NCI-H69 (cell line): ENCODE results near the gene ATP6V0C.
A peak's percentile ranks its signal among the peaks of the same experiment; 100 is the strongest.
"Not testable (repeated sequence)": the region's sequence is repeated elsewhere in the genome, so short reads cannot be mapped to it uniquely, and the experiment has no call there.

ENCODE experiments used
- DNase-seq: peaks from one replicate; lab custom pipeline; 2025; lab: John Stamatoyannopoulos, UW

Gene ATP6V0C

DNA sequence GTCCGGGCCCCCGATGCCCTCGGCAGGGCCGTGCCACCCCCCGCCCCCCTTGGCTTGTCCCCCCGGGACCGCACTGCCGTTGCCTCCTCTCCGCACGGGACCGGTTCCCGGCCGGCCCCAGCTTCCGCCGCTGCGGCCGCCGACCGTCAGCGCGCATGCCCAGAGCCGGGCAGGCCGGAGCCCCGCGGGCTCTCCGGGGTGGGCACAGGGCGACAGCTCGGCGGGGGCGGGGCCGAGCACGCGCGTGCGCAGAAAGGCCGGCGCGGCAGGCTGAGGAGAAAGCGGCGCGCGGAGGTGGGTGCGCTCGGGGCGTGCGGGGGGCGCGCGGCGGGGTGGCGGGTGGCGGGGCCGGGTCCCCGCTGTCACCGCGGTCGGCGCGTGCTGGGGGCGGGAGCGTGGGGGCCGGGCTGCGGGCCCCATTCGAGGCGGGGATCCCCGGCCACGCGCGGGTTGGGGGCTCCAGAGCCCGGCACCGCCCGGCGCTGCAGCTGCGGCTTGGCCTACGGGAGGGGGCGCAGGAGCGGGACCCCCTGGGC, 38.8 kb upstream of the ATP6V0C start, which contains the start of gene TBC1D24:
Gene TBC1D24, plus strand, starts transcription at position 251 of the 536 bp plus-strand sequence. CDS start 21,022 bp downstream, outside the sequence.
- DNase-seq: peak; percentile 94

DNA sequence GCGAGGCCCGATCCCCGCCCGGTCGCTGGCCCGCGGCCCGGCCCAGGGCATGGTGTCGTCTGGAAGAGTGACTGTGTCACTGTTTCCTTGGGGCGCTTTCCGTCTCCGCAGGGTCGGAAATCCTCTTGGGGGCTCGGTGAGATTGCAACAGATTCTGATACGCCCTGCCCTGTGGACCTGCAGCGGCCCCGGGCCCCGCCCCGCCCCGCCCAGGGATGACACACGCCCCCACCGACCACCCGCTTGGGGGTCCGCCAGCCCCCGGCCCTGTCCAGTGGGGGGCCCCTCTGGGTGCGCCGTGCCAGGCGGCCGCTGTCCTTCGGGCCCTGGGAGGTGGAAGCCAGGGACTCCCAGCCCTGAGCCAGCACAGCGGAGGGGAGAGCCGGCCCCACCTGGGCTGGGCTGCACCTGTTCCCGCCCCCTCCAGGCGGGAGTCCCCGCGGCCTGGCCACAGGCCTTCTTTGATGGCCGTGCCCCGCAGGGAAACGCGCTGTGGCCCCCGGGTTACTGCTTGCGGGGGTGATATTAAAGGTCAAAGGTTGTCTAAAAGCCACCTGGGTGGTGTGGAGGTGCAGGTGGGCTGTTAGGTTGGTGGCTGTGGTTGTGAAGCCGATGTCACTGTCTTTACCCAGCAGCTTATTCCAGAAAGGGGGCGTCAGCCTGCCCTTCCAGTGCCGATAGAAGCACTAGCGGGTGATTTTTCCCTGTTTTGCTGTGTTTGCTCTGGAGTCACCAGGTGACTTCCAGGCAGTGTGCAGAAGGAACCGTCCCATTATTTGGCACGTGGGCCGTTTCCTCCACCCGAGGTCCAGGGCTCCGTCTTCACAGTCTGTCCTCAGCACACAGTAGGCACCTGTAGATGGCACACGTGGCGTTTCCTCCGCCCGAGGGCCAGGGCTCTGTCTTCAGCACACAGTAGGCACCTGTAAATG, 38.1 kb upstream of the ATP6V0C start:
- peak; percentile 71 for DNase-seq

DNA sequence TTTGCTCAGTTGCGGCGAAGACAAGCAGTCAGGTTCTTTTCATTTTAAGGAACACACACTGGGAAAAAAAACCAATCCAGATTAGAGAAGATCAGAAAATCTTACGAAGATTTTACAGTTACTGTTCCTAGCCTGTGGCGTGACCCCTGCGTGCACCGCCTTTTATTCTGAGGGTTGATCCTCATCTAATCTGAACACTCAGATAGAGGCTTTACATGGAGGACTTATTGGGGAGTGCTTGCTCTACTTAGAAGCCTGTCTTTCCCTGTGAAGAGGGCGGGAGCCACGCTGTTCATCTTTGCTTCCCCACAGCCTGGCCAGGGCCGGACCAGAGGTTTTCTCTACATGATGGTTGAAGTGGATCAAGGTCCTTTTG, 37.4 kb upstream of the ATP6V0C start:
- DNase-seq: no peak

- DNase-seq: no peak
Observed at GRCh38 chr16:2476741-2477140, 37.0 kb upstream of the ATP6V0C start.

GRCh38 chr16:2477327-2477726, 36.4 kb upstream of the ATP6V0C start:
- DNase-seq: no peak

DNA sequence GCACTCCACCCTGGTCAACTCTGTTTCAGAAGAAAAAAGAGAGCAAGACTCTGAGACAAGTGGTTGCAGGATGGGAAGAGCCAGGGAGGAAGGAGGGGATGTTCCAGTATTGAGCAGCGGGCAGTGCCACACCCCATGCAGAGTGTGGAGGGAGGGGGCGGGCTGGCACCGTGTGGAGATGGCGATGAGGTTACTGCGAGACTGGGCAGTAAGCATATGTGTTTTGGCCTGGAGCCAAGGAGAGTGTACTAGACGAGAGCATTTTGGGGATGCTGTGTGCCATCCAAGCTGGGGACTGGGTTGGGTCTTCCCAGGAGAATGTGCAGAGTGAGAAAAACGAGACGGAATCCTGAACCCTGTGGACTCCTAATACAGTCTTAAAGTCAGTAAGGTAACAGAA, 35.5 kb upstream of the ATP6V0C start:
- DNase-seq: peak; percentile 85

- DNase-seq: not testable (repeated sequence)
Observed at GRCh38 chr16:2479996-2480395, 33.8 kb upstream of the ATP6V0C start.

DNA sequence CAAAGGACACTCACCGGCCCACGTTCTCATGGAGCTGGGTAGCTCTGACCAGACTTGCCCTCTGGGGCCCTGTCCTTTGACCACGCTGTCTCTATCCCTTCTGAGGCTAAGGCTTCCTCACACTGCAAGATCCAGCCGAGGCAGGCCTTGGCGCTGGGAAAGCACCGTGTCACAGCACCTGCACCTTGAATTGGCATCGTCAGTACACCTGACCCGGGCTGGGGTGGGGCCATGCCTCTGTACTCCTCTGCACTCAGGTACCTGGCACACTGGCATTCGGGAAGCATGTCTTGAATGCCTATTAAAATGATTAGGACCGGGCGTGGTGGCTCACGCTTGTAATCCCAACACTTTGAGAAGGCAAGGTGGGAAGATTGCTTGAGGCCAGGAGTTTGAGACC, 32.8 kb upstream of the ATP6V0C start:
- DNase-seq: no peak

- no peak for DNase-seq
Observed at GRCh38 chr16:2481676-2482075, 32.1 kb upstream of the ATP6V0C start.

- no peak for DNase-seq
Observed at GRCh38 chr16:2482249-2482648, 31.5 kb upstream of the ATP6V0C start.

DNA sequence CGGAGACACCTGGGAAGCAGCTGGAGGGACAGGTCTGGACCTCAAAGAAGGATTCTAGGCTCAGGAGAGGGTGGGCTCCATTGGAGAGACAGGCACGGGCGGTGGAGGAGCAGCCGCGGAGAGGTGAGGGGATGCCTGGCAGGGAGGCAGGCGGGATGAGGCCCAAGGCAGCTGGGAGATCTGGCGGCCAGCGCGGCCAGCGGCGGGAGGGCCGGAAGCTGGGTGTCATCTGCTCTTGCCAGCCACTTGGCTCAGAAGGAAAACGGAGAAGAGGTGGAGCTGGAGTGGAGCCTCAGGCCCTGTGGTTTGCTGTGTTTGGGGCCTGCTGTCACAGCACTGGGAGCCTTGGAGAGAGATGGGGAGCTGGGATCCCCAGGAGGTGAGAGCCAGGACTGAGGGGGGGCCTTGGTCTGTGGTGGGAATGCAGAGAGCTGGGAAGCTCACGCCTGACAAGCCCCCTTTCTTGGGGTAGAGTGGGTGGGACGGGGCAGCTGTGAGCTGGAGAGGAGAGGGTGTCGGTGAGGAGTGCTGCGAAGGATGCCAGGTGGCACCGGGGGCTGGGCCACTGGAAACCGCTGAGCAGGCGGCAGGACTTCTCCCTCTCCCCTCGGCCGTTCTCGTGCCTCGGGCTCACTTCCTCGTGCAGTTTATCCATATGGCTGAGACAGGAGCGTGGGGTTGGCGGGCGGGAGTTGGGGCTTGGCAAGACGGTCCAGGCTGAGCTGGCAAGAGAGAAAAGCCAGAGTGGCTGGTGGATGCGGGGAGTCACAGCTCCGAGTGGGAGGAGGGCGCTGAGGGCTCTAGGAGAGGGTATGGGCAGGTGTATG, 30.8 kb upstream of the ATP6V0C start:
- DNase-seq: peak; percentile 31

DNA sequence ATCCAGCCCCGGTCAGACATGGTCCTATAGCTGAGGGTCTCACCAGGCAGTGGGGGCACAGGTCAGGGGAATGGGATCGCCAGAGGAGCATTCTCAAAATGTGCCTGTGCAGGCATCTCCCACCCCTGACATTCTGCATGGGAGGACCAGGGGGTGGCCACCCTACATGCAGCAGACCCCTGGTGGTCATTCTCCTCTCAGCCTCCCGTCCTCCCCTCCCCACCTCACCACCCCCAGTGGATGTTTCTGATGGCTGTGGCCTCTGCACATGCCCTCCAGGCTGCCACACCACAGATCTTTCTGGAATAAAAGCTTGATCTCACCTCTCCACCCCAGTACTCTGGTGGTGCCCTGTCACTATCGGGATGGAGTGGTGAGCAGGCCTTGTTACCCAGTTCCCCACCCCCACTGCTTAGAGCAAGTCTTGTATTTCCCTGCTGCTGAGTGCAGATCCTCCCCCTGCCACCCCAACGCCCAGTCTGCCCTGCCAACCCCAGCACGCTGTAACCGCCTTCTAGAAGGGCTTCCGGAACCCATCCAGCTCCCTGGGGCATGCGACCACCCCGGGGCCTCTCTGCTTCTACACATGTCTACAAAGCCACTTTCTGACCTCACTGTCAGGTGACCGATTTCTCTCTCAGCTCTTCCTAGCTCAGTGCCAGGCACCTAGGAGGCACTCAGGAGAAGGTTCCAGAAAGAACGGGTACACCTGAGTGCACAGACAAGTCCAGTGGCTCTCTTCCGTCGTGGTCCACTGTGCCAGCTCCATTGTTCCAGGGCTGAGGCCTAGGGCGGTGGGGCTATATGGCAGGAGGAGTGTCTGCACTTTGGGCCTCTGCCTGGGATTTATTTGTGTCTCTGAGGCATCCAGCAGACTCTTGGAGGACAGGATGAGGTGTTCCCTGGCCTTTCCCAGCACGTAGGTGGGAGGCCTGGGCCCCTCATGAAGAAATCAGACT, 29.5 kb upstream of the ATP6V0C start:
- no peak for DNase-seq

GRCh38 chr16:2484898-2485508, 28.7 kb upstream of the ATP6V0C start:
- DNase-seq: no peak

DNA sequence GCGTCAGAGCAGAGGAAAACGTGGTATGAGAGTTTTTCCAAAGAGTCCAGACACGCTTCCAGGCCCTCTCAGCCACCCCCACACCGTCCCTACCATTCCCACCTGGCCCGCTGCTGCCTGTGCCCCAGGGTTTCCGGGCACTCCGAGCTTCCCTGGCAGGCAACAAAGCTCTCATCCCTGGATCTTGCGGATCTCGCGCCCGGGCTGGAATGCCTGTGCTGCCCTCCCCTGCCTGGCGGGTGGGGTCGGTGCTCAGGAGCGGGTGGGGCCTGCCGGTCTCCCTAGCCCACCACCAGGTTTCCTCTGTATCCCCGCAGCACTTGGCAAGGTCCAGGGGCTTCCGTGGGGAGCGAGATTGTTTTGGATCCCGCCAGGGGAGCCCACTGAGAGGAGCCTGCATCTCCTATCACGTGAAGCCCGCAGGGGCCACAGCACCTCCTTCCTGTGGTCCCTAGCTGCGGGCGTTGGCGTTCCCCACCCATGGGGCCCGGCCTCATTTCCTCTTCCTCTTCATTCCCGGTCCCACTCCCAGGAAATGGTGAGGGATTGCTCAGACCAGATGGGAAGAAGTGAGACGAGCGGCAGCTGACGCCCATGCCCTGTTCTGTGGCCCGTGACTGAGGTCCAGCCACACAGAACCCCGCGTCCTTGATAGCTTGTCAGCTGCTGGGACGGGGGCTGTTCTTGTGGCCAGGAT, 27.8 kb upstream of the ATP6V0C start:
- no peak for DNase-seq

GRCh38 chr16:2486645-2487516, 26.9 kb upstream of the ATP6V0C start:
- no peak for DNase-seq

- no peak for DNase-seq
Observed at GRCh38 chr16:2487517-2487842, 26.3 kb upstream of the ATP6V0C start.

DNA sequence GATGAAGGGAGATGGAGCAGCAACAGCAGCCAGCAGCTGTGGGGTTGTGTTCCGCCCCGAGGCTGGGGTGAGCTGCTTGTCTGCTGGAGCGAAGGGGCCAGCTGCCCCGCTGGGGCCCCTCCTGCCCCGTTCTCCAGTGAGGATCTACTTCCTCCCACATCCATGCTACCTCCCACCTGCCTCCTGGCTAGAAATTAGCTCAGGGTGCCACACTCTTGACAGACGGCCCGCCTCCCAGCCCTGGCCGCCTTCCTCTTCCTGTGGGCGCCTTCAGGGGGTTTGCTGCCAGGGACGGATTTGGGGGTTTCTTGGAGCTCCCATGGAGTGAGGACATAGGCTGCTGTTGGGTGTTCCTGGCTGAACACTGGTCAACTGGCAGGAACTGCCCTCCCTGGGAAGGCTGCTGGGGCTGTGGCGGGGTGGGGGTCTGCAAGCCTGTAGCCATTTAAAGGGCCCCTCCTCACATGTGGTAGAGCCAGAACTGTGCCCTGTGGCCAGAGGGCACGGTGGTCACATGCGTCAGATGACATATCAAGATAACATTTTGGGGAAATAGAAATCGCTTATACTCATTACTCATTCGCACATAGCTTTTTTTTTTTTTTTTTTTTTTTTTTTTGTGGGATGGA, 25.7 kb upstream of the ATP6V0C start:
- no peak for DNase-seq

GRCh38 chr16:2489581-2489980, 24.2 kb upstream of the ATP6V0C start:
- no peak for DNase-seq
